GM18499 (cell line): Measurements from ENCODE around the gene ASTN2.

ENCODE experiments used
- ATAC-seq: cut with Tn5 transposase; IDR thresholded peaks from one replicate; pipeline ENCODE4 v1.9.1; 2021; ENCODE audit warnings: moderate number of reproducible peaks; ENCODE audit not compliant: insufficient read depth, unreplicated experiment

The ASTN2 gene

DNA sequence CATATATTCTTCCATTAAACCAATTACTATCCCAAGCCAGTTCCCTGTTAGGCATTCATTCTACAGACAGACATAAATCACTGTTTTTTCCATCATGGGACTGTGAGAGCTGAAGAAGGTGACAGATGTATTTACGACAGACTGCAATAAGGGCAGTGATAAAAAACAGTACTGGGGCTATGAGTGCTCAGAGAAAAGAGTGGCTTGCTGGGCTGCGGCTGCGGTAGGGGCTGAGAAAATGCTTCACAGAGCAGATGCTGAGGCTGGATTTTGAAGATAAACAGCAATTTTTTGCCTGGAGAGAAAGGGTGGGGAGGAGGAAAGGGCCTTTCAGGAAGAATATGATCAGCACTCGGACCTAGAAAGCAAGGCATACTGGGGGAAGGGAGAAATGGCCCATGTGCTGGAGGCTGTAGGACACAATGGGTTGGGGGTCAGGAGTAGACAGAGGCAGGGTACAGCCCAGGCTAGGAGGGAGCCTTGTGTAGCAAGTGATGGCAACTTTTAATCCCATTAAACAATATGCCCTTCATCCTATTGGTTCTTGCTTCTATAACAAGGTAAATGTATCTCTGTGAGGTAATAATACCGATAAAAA lies 279.3 kb downstream of the ASTN2 start:
- no peak for ATAC-seq

DNA sequence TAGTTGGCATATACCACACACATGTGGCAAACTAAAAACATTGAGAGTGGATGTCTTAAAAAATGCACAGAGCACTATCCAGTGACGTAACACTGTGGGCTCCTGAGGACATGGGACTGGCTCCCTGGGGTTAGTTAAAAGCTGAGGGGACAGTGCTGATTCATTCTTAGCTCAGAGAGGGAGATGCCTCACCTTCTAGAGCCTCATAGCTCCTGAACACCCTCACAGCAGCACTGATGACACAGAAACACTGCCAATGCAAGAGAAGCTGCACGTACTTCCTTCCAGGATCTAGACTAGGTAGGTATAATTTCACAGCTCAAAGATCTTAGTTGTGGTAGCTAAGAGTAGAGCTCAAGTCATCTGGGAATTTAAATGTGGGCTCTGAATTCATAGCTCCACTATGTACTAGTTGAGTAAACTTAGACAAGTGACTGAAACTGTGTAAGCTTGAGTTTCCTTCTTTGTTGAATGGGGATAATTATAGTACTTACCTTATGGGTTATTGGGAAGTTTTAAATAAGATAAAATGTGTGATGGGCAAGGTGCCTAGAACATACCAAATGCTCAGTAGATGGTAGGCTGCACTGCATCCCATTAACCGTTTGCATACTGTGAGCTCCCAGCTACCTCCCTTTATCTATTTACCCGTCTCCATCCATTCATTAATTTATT lies 279.9 kb downstream of the ASTN2 start:
- ATAC-seq = no peak

DNA sequence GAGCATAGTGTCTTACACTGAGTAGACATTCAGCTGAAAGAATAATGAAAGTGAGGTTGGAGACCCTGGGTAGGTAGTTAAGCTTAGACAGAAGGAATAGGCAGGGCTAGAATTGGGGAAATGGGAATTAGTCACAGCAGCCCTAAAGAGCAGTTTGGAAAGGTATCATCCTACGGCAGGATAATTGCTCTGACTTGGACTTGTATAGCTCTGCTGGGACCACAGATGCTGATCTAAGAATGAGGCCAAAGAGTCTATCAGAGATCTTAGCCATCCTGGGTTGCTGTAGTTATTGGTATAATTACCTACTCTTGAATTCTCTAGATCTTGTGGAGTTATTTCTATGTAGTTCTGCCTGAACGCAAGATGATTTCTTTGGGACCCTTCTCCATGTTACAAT lies 288.0 kb downstream of the ASTN2 start:
- ATAC-seq = no peak

DNA sequence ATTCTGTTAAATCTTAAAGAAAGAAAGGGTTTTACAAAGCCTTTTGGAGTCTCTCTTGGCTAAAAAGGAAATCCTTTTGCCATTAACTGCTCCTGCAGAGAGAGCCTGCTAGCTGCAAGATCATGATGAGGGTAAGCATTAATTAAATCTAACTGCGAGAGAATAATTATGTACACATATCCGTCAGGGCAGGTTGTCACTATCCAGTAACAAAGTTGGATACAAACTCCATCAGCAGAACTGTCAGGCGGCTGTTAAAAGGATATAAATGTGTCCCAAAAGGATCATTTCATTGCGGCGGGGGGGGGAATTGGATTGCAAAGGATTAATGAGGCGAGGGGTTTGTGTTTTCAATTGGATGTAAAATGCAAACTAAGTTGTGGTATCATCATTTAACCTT lies 289.3 kb downstream of the ASTN2 start:
- no peak for ATAC-seq

DNA sequence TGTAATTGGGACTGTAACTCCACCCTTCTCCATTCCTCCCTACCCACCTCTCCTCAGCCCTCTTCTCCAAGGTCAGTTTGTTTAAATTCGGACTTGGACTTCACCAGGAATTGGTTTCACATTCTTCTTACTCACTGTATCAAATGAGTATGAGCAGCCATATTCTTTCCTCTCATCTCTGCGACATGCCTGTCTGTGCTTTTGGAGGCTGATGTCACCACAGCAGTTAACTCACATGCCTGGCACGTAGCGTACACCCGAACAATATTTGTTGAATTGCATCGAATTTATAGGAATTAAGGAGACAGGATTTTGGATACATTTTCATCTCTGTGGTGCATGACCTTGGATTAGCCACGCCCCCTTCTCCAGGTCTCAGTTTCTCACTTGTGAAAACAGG lies 291.1 kb downstream of the ASTN2 start:
- ATAC-seq = no peak

DNA sequence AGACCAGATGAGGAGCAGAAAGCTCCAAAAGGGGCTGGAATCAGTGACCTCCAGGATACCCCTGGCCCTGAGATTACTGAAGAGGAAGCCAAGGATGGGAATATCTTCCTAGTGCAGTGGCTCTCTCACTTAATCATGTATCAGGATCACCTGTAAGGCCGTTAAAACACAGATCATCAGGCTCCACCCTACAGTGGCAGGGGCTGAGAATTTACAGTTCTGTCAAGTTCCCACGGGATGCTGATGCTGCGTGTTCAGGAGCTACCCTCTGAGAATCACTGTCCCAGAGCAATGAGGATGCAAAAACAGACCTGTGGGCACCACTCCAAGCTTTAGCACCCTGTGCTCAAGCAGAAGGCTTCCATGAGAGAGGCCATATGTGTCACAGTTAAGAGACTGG lies 291.9 kb downstream of the ASTN2 start:
- ATAC-seq = no peak

DNA sequence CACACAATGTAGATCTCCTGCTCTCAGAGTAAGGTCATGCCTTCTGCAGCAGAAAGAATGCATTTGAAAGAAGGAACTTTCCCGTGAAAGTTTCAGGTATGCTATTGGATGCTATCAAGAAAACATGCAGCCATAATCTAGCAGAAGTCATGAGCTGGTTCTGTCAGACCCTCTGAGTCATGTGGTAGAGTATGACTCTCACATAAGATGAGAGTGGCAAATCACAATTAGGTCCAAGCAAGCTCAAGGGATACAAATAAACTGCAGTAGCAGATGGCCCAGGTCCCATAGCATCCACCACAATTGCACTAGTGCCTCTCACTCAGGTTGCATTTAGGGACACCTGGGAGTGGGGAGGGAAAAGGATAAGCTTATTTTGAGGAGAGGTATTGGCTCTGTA lies 292.8 kb downstream of the ASTN2 start:
- ATAC-seq = no peak

DNA sequence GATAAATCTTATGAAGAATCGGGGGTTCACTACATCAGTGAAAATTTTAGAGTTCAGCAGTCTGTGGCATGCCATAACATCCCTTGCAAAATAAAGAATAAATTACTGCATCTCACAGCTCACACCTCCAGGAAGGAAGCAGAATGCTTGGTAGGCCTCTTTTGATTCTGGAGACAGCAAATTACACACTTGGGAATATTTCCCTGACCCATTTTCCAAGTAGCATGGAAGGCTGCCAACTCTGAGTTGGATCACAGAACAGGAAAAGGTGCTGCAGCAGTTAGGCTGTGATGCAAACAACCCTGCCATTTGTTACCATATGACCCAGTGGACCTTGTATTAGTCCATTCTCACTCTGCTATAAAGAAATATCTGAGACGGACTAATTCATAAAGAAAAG lies 293.5 kb downstream of the ASTN2 start:
- ATAC-seq = no peak

DNA sequence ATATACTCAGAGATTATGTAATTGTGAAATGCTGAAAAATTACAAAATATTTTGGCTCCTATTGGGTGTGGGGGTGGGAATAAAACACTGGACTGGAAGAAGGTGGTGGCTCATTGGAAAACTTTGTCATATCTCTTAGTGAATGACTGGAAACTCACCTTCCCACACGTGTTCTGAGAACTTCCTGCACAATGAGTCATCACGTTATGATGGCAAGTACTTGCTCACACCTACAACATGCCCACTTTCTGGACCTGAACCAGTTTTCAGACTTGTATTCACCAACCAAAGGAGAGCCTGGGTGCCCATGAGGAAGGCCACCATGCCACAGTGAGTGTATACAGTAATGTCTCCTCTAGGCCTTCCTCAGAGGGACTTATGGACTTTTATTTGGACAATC lies 294.8 kb downstream of the ASTN2 start:
- no peak for ATAC-seq

DNA sequence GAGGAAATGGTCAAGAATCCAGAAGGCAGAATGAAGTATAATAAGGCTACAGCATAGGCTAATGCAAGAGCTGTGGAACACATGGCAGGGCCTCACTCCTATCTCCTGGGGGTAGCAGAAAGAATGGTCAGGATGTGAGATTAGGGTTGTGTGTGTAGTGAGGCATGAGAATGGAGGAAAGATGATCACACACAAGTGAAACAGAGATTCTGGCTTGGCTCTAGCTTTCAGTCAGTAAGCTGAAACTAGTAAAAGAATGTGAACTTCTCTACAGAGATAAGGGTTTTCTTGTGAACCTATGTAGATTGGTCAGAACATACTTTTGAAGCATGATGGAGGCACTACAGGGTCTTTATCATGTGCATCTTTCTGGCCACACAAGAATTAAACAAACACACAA lies 298.8 kb downstream of the ASTN2 start:
- ATAC-seq = peak; percentile 67

DNA sequence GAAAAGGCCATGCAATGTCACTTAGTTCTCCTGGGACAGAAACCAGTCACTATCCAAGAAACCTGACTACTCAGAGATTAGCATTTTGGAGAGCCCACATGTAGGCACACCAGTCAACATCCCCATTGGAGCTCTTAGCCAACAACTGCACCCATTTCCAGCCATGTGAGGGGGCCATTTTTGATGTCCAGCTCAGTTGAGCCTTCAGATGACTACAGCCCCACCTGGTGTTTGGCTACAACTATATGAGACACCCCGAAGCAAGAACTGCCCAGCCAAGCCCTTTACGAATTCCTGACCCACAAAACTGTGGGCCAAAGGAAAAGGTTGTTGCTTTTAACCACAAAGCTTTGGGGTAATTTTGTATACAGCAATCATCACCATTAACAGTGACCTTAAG lies 300.1 kb downstream of the ASTN2 start:
- ATAC-seq = no peak

DNA sequence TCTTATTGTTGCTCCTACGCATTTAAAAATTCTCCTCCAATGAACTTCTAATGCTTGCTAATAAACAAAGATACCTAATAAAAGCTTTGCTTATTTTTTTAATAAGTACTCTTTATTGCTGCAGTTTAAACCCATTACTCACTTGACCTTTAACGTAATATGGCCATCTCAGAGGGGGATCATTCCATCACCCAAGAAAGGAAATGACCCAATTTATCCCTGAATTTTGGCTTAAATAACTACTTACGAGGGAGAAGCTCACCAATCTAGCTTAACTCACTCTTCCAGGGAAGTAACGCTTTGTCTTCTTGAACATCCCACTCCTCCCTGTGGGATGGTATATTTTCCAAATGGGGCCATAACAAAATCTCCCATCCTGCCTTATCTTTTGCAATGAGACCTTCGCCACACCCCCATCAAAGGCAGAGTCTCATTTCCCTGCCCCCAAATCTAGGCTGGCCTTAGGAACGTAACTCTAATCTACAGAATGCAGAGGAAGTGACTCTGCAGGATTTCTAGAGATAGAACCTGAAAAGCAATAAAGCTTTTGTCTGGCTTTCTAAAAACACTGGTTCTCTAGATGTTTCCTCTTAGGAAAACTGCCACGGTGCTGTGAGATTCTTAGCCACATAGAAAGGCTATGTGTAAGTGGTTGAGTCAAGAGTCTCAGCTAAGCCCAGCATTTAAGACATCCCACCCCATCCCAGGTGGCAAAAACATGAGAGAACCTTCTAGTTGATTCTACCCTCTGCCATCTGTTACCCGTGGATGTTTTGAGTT lies 310.0 kb downstream of the ASTN2 start:
- ATAC-seq = no peak

DNA sequence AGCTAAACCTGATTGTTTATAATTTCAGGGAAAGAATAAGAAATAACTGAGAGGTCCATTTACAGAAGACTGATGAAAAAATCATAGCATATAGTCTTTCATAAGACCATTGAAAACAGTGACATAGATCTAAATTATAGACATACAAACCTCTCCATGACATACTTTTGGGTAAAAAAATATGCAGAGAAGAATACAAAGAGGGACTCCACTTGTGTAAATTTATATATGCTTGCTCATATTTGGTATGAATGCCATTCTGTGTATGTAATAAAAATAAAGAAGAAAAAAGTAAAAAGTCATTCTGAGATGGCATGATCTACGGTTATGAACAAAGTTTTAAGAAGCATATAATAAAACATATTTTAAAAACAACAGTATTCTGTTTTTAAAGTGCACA lies 310.7 kb downstream of the ASTN2 start:
- ATAC-seq = no peak

DNA sequence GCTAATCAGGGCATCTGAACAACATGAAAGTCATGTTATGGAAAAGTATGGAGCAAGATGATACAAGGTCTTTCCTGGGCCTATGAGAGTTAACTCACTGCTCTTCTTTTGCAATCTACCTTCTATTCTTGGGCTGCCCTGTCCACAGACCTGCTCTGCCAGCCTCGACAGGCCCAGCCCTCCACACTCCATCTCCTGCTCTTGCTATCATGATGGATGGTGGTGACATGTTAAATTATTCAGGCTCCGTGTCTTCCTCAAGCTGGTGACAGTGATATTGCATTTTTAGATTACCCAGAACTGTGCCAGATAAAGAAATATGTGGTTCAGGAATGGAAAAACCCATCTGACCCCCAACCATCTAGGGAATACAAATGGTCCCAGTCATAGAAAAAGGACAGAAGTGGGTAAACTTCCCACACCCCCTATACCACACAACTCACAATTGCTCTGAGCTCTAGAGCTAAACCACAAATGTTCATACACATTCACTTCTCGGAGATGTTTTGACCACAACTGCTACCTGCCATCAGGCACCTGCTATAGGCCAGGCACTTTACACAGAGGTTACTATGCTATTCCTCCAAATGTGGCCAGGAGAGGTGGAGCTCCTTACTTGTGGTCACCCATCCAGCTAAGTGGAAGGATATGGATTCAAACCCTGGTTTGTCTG lies 311.3 kb downstream of the ASTN2 start:
- ATAC-seq = no peak

DNA sequence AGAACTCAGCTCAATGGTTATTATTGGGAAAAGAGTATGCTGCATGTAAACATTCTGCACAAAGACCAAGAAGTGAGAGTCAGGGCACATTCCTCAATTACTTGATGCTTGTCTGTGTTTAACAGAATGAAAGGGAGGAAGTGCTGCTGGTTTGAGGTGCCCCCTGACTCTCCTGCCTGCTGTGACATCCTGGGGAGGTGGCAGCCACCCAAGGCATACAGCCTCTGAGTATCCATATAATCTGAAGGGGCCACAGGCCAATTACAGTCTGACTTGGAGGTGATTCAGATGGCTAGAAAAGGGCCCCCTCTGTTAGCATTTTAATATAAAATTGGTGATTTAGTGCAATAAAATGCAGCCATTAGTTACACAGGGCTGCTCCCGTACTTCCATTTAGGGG lies 313.8 kb downstream of the ASTN2 start:
- no peak for ATAC-seq

DNA sequence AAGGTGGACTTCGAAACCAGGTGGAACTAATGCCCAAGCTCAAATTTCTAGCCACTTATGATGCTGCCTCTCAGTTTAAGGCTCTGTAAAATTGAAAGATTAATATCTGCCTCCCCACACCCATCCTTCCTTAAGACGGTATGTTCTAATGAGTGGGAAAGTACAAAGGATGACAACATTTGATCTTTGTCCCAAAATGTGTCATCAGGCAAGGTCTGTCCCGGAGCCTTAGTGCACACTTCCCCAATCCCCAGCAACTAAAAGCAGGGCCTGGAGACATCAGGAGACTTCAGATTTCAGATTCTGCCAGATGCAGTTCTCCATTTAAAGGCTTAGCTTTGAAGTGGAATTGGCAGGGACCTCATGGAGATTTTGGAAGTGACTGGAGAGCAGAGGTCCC lies 316.5 kb downstream of the ASTN2 start:
- ATAC-seq = no peak

DNA sequence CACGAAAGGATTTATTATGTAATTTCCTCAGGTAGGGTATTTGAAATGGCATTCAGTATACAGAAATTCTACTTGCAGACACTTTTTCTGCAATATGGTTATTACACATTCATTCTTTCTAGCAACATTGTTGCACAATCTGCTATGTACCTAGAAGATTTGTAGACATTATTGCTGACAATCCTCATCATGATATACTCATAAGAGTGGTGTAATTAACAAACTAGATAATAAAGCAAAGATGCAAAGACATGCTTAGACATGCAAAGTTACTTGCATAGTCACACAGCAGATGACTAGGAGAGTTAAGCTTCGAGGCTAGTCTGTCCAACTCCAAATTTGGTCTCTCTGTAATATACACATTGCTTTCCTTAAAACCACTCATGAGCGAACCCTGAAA lies 317.1 kb downstream of the ASTN2 start:
- no peak for ATAC-seq

DNA sequence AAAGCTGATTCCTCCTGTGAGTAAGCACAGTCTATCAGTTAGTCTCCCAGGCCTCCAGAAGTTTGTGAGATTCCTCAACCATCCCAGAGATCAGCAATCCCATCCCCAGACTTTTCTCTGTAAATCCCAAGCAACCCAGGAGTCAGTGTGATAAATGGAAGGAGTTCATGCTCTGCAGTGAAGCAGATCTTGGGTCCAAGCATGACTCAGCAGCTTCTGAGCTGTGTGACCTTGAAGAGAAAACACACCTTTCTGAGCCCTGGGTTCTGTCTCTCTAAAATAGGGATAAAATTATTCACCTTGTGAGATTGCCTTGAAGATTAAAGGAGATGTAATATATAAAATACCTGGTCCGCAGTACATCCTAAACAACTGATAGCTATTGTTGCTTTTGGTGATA lies 318.7 kb downstream of the ASTN2 start:
- no peak for ATAC-seq

DNA sequence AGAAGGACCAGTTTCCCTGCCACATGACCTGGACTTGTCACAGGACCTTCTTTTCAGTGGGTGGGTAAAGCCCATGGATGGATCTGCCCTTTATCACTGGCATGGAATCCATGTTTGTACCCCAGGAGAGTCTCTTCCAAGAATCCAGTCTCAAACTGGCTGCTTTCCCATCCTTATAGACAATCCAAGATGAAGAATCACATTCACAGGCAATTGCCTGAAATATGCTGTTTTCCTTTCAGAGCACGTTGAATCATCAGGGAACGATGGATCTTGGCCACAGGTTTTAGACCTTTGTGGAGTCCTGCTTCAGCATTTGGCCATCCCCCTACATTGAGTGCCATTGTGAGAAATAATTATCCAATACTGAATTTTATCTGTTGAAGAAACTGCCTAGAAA lies 319.8 kb downstream of the ASTN2 start:
- no peak for ATAC-seq

DNA sequence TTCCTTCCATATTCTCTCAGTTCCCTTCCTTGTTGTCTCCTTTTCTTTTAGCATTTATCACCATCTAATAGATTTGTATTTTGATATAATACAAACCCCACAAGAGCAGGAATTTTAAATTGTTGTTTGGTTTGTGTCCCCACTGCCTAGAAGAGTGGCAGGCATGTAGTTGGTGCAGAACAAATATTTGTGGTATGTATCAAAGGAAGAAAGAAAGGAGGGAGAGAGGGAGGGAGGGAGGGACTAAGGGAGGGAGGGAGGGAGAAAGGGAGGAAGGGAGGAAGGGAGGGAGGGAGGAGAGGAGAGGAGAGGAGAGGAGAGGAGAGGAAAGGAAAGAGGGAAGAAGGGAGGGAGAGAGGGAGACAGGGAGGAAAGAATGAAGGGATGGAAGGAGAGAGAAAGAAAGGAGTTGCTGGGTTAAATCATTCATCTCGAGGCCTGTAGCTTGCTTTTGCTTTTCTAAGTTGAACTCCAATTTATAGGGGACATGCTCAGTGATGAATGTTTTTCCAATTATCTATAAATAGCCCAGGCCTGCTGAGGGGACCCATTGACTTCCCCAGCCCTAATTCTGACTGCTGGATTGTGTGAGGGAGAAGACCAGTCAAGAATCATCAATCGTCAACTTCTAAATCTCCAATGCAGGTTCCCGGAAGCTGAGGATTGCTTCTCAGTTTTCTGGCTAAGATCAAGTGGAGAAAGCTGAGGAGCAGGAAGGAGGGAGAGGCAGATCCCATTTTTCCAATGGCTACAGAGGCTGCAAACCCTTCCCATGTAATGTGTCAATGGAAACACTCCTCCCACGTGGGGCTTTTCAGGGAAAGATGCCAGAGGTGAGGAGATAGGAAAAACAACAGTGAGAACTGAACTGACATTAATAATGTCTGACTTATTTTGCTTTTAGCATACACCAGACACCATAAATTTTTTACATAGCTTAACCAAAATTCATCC lies 320.7 kb downstream of the ASTN2 start:
- no peak for ATAC-seq
